Measurements from ENCODE around the gene NUDT6.
"Not testable (repeated sequence)": the region's sequence is repeated elsewhere in the genome, so short reads cannot be mapped to it uniquely, and the experiment has no call there.

Gene NUDT6

GRCh38 chr4:122921971-122922876 lies at the start of gene NUDT6:
Gene NUDT6, minus strand, starts transcription at chr4:122922597. Its CDS starts 25 bp downstream, at chr4:122922572.
- DNase-seq = peak; percentile 50

GRCh38 chr4:122968227-122968812 lies 45.9 kb upstream of the NUDT6 start:
- DNase-seq = no peak

- DNase-seq = no peak
Measured at GRCh38 chr4:122967231-122967630, 44.8 kb upstream of the NUDT6 start.

- DNase-seq = no peak
Measured at GRCh38 chr4:122966201-122966600, 43.8 kb upstream of the NUDT6 start.

- DNase-seq = no peak
Measured at GRCh38 chr4:122963216-122963615, 40.8 kb upstream of the NUDT6 start.

DNA sequence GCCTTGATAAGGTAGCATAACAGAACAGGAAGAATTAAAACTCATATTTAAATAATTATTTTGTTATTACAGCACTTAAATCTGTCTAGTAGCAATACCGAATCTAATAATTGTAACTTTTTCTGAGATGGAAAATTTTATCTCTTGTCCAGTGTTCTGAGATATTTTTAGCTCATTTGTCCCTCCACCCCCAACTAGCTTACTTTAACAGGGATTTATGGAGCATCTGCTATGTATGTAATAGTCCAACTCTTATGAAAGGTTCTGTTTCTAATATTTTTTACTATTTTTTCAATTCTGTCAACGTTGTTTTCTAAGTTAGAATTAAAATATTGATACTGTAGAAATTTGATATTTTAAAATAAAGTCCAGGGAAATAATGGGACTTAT lies 38.2 kb upstream of the NUDT6 start:
- DNase-seq = no peak

DNA sequence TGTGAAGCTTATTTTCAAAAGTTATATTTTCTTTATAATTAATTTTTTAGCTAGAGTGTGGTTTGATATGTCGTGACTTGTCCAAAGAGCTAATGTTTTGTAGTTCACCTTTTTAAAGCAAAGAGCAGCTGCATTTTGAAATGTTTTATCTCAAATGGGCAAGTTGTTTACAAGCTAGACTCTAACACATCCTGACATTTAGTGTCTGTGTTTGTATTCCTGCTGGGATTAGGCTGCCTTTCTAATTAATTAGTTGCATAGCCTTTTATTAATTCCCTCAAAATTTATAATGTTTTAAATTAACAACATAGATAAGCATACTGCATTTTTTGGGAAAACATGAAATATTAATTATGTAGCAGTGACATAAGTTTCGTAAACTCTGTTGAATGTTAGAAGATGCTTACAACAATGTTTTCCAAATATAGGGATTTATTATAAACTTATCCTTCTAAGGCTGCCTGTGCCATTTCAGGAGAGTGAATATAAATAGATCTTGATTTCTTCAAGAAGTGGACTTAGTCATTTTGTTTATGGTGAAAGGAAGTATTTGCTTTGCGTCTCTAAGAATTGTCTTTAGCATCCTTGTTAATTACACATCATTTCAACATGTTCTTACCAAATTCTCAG lies 37.7 kb upstream of the NUDT6 start:
- DNase-seq = no peak

DNA sequence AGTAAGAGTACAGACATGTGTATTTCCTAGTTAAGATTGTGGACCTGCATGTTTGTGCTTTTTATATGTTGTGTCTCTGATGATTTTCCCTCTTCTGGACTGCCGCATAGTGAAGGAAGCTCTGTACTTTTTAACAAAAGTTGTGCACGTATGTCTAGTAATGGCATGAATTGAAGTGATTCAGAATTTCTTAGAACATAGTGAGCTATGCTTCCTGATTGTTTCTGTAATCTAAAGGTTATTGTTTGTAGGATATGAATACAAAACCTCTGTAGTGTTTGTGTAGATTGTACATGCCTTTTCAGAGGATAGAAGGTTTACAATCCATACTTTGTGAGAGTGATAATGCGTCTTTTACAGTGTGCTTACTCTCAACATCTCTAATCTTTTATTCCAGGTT lies 37.0 kb upstream of the NUDT6 start:
- DNase-seq = no peak

GRCh38 chr4:122958505-122958904 lies 36.1 kb upstream of the NUDT6 start:
- DNase-seq = no peak

DNA sequence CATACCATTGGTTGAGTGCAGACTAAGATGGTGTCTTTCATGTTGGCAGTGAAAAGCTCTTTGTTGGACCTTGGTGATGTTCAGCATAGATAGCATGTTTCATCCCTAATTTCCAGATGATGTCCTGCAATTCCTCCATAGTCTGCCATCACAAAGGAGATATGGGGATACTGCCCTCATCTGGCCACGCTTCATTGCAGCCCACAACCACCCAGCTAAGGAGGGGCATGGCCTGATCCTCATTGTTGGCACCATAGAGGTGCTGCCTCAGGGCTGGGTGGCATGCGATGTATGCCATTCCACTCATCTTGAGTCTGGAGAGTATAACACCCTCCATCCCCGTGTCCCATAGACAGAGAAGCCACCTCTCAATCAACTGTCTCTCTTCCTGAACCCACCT lies 31.5 kb upstream of the NUDT6 start:
- no peak for DNase-seq

GRCh38 chr4:122952028-122952427 lies 29.6 kb upstream of the NUDT6 start:
- no peak for DNase-seq

DNA sequence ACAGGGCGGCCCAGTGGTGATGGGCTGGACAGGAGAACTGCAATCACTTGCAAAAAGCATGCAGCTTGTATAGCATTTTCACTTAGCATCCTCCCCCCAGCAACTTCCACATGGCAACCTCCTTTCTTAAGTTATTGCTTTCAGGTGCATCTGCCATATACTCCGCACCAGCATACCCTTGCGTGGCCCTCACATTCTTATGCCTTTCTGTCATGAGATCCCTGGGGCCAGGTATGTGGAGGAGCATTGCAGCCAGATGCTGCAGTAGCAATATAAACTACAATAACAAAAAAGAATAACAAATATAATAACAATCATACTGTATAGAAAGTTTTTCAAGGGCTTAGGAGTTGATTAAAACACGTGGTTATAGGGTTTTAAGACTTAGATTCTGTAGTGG lies 26.3 kb upstream of the NUDT6 start:
- DNase-seq = no peak

DNA sequence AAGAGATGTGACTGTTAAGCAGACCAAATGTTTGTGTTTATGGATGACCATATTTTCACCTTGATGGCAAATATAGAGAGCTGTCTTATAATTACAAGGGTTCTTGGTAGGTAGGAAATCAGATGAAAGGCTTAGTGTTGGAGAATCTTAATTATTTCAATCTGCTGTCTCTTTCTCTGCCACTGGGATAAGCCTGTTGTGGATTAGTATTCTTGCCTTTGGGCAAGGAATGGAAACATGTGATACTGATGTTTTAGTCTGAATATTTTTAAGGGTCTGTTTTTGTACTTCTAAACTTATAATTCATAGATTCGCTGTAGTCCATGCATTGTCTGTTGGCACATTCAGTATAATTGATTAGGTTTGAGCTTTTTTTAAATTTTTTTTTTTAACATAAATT lies 23.7 kb upstream of the NUDT6 start:
- no peak for DNase-seq

GRCh38 chr4:122945136-122945535 lies 22.7 kb upstream of the NUDT6 start:
- DNase-seq = not testable (repeated sequence)

- no peak for DNase-seq
Measured at GRCh38 chr4:122932763-122933162, 10.4 kb upstream of the NUDT6 start.

DNA sequence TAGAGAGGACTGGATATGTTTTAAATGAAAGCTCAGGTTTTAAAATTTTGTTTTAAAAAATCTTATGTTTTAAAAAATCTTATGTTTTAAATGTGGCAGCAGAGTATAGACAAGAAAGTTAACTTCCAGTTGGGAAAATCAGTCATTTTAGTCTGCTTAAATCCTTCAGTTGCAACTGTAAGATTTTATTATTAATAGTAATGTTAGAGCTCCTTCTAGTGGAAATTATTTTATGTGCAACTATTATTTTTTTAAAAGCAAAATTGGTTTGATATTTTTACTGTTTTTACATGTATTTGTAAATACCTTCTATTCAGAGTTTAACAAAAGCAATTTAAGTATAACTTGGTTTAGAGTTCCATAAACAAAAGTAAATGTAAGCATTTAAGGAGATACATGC lies 8.5 kb upstream of the NUDT6 start:
- no peak for DNase-seq

- DNase-seq = no peak
Measured at GRCh38 chr4:122928930-122929329, 6.5 kb upstream of the NUDT6 start.

- DNase-seq = peak; percentile 76
Measured at GRCh38 chr4:122922877-122923511, 597 bp upstream of the NUDT6 start.

DNA sequence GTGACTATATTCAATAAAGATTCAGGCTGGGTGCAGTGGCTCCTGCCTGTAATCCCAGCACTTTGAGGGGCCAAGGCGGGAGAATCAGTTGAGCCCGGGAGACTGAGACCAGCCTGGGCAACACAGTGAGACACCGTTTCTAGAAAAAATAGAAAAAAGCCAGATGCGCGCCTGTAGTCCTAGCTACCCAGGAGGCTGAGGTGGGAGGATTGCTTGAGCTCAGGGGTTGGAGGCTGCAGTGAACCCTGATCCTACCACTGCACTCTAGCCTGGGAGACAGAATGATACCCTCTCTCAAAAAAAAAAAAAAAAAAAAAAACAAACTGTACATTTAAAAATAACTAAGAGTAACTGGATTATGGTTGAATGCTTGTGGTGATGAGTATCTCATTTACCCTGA lies 1.1 kb downstream of the NUDT6 start:
- DNase-seq = no peak

GRCh38 chr4:122920473-122920872 lies 1.9 kb downstream of the NUDT6 start:
- no peak for DNase-seq

DNA sequence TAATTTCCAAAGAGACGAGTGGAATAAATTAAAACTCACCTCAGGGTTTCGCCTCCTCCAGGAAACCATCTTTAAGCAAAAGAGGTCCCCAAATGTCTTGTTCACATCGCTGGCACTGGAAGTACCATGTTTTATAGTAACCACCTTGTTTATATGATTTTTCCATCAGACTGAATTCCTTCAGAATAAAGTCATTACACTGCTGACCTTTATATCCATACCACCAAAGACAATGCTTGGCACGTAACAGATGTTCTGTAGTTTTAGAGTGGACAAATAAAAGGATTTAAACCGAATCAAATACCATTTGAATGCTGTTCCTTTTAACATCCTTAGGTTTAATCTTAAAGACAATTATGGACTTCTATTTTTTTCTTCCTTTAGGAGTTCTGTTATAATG lies 4.7 kb downstream of the NUDT6 start:
- no peak for DNase-seq

DNA sequence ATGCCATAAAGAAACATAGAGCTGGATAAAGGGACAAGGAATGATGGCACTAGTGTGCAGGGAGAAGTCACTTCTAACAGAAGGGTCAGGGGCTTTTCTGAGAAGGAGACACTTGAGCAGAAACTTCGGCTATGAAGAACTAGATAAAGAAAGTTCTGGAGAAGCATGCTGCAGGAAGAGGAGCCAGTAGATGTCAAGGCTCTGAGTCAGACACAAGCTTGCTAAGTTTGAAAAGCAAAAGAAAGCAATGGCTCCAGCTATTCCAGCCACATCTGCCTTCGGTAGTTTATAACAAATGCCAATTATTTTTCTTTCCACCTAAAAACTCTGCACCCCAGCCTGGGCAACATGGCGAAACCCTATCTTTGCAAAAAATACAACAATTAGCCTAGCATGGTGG lies 7.5 kb downstream of the NUDT6 start:
- DNase-seq = no peak

DNA sequence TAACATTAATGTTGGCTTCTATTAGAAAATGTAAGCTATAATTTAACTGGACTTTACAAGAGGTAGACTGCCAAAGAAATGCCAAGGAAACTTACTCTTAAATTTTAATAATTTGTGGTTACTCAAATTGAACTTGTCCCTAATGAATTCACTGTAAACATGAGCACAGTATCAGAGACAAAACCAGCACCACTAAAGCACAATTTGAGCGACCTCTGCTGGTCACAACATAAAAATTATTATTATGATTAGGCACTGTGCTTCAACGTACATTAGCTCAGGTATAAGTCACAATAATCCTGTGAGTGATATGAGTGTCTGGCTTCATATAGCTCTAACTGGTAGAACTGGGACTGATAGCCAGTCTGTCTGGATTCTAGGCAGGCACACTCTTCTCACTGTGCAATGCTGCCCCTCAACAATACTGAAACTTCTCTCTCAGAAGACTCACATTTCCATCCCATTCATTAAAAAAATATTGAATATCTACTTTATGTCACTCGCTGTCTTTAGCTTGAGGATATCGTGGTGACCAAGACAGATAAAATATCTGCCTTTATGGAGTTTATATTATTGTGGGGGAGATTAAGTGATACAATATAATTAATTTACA lies 8.0 kb downstream of the NUDT6 start:
- no peak for DNase-seq

Data from GDM1 (cell line).